ENCODE results near the gene AP1S2.
"Not testable (repeated sequence)": the region's sequence is repeated elsewhere in the genome, so short reads cannot be mapped to it uniquely, and the experiment has no call there.

AP1S2 gene
- 13.4 to 63.2 (median 33.3) reads per million in 9 experiments for total RNA-seq

GRCh38 chrX:15854712-15855567, at the start of gene AP1S2:
TSS of gene AP1S2 (minus strand) at chrX:15854813. CDS start at chrX:15852524, 2,289 bp downstream.
- peak within 1 kb of the TSS; percentile 93 to 96 for H3K27ac Mint-ChIP-seq
- peak; percentile 88 to 94 (median 91) for DNase-seq
- H3K36me3 Mint-ChIP-seq (ENCODE audit: insufficient read depth): peaks cover 13% of the 10 kb centered on the region
- peak; percentile 92 for ATAC-seq (replicated peaks)
- H3K9me3 Mint-ChIP-seq: no peaks in the 10 kb centered on the region
- peaks cover 6 to 10% of the 10 kb centered on the region in 2 donors for H3K4me1 Mint-ChIP-seq (ENCODE audit: low read depth in 2 of 2)
- H3K4me3 Mint-ChIP-seq: peak within 1 kb of the TSS; percentile 88 to 92
- H3K27me3 Mint-ChIP-seq: no peaks in the 10 kb centered on the region

- H3K9me3 Mint-ChIP-seq: no peaks in the 10 kb centered on the region
- no peak overlapping the region for H3K27ac Mint-ChIP-seq
- DNase-seq: no peak
- H3K4me3 Mint-ChIP-seq: no peak overlapping the region
- H3K27me3 Mint-ChIP-seq: peaks cover 0 to 10% of the 10 kb centered on the region in 2 donors
- peak; percentile 24 for ATAC-seq (replicated peaks)
- H3K4me1 Mint-ChIP-seq (ENCODE audit: low read depth in 2 of 2): no peaks in the 10 kb centered on the region
- H3K36me3 Mint-ChIP-seq (ENCODE audit: insufficient read depth): no peaks in the 10 kb centered on the region
Measured at GRCh38 chrX:15903186-15903681, 48.6 kb upstream of the AP1S2 start.

- H3K27ac Mint-ChIP-seq: no peak overlapping the region
- no peaks in the 10 kb centered on the region for H3K36me3 Mint-ChIP-seq (ENCODE audit: insufficient read depth)
- no peak overlapping the region for H3K4me3 Mint-ChIP-seq
- H3K9me3 Mint-ChIP-seq: no peaks in the 10 kb centered on the region
- no peak for DNase-seq
- no peak for ATAC-seq (replicated peaks)
- H3K27me3 Mint-ChIP-seq: no peaks in the 10 kb centered on the region
- H3K4me1 Mint-ChIP-seq (ENCODE audit: low read depth in 2 of 2): no peaks in the 10 kb centered on the region
Measured at GRCh38 chrX:15895334-15895733, 40.7 kb upstream of the AP1S2 start.

GRCh38 chrX:15894724-15895123, 40.1 kb upstream of the AP1S2 start:
- Mint-ChIP-seq H3K9me3 (no peaks in the 10 kb centered on the region), H3K4me3 (no peak overlapping the region), H3K27me3 (no peaks in the 10 kb centered on the region), H3K4me1 (ENCODE audit: low read depth in 2 of 2) (no peaks in the 10 kb centered on the region), H3K36me3 (ENCODE audit: insufficient read depth) (no peaks in the 10 kb centered on the region), H3K27ac (no peak overlapping the region)
- no peak for DNase-seq
- ATAC-seq (replicated peaks): no peak

- ATAC-seq (replicated peaks) (no peak), DNase-seq (no peak)
- no peaks in the 10 kb centered on the region for H3K27me3 Mint-ChIP-seq
- no peaks in the 10 kb centered on the region for H3K9me3 Mint-ChIP-seq
- no peak overlapping the region for H3K4me3 Mint-ChIP-seq
- H3K27ac Mint-ChIP-seq: no peak overlapping the region
- H3K4me1 Mint-ChIP-seq (ENCODE audit: low read depth in 2 of 2): no peaks in the 10 kb centered on the region
- H3K36me3 Mint-ChIP-seq (ENCODE audit: insufficient read depth): no peaks in the 10 kb centered on the region
Measured at GRCh38 chrX:15890463-15890862, 35.9 kb upstream of the AP1S2 start.

- no peaks in the 10 kb centered on the region for H3K9me3 Mint-ChIP-seq
- H3K27me3 Mint-ChIP-seq: peaks cover 0 to 4% of the 10 kb centered on the region in 2 donors
- no peak for ATAC-seq (replicated peaks)
- H3K4me3 Mint-ChIP-seq: no peak overlapping the region
- DNase-seq: no peak
- no peaks in the 10 kb centered on the region for H3K36me3 Mint-ChIP-seq (ENCODE audit: insufficient read depth)
- no peak overlapping the region for H3K27ac Mint-ChIP-seq
- no peaks in the 10 kb centered on the region for H3K4me1 Mint-ChIP-seq (ENCODE audit: low read depth in 2 of 2)
Measured at GRCh38 chrX:15888062-15888461, 33.4 kb upstream of the AP1S2 start.

GRCh38 chrX:15883540-15883863, 28.9 kb upstream of the AP1S2 start:
- no peak overlapping the region for H3K4me3 Mint-ChIP-seq

GRCh38 chrX:15882704-15883539, 28.3 kb upstream of the AP1S2 start:
- Mint-ChIP-seq H3K4me3 (no peak overlapping the region), H3K27ac (no peak overlapping the region)

More at GRCh38 chrX:15883540-15883863, 28.9 kb upstream of the AP1S2 start:
- Mint-ChIP-seq H3K27ac (no peak overlapping the region), H3K36me3 (ENCODE audit: insufficient read depth) (no peaks in the 10 kb centered on the region), H3K9me3 (no peaks in the 10 kb centered on the region), H3K4me1 (ENCODE audit: low read depth in 2 of 2) (peaks cover 0 to 4% of the 10 kb centered on the region in 2 donors), H3K27me3 (peaks cover 0 to 10% of the 10 kb centered on the region in 2 donors)
- no peak for ATAC-seq (replicated peaks)
- no peak for DNase-seq

GRCh38 chrX:15881381-15881897, 26.8 kb upstream of the AP1S2 start:
- no peak for ATAC-seq (replicated peaks)
- no peak overlapping the region for H3K27ac Mint-ChIP-seq
- H3K9me3 Mint-ChIP-seq: no peaks in the 10 kb centered on the region
- H3K36me3 Mint-ChIP-seq (ENCODE audit: insufficient read depth): no peaks in the 10 kb centered on the region
- H3K27me3 Mint-ChIP-seq: peaks cover 0 to 10% of the 10 kb centered on the region in 2 donors
- H3K4me1 Mint-ChIP-seq (ENCODE audit: low read depth in 2 of 2): peaks cover 0 to 4% of the 10 kb centered on the region in 2 donors
- no peak for DNase-seq
- H3K4me3 Mint-ChIP-seq: no peak overlapping the region

More at GRCh38 chrX:15882704-15883539, 28.3 kb upstream of the AP1S2 start:
- Mint-ChIP-seq H3K9me3 (no peaks in the 10 kb centered on the region), H3K27me3 (peaks cover 0 to 10% of the 10 kb centered on the region in 2 donors), H3K36me3 (ENCODE audit: insufficient read depth) (no peaks in the 10 kb centered on the region), H3K4me1 (ENCODE audit: low read depth in 2 of 2) (peaks cover 0 to 4% of the 10 kb centered on the region in 2 donors)
- DNase-seq (no peak), ATAC-seq (replicated peaks) (no peak)

GRCh38 chrX:15877914-15878313, 23.3 kb upstream of the AP1S2 start:
- H3K27ac Mint-ChIP-seq; H3K36me3 Mint-ChIP-seq (ENCODE audit: insufficient read depth); H3K4me3 Mint-ChIP-seq; H3K4me1 Mint-ChIP-seq (ENCODE audit: low read depth in 2 of 2); ATAC-seq (replicated peaks); H3K9me3 Mint-ChIP-seq; DNase-seq; H3K27me3 Mint-ChIP-seq: not testable (repeated sequence)

- ATAC-seq (replicated peaks) (no peak), DNase-seq (no peak)
- no peaks in the 10 kb centered on the region for H3K4me1 Mint-ChIP-seq (ENCODE audit: low read depth in 2 of 2)
- H3K9me3 Mint-ChIP-seq: no peaks in the 10 kb centered on the region
- no peaks in the 10 kb centered on the region for H3K36me3 Mint-ChIP-seq (ENCODE audit: insufficient read depth)
- no peaks in the 10 kb centered on the region for H3K27me3 Mint-ChIP-seq
- H3K4me3 Mint-ChIP-seq: no peak overlapping the region
- H3K27ac Mint-ChIP-seq: no peak overlapping the region
Measured at GRCh38 chrX:15877380-15877779, 22.8 kb upstream of the AP1S2 start.

GRCh38 chrX:15874672-15875071, 20.1 kb upstream of the AP1S2 start:
- Mint-ChIP-seq H3K36me3 (ENCODE audit: insufficient read depth) (no peaks in the 10 kb centered on the region), H3K27me3 (peaks cover 0 to 5% of the 10 kb centered on the region in 2 donors), H3K9me3 (no peaks in the 10 kb centered on the region), H3K4me1 (ENCODE audit: low read depth in 2 of 2) (no peaks in the 10 kb centered on the region), H3K27ac (no peak overlapping the region), H3K4me3 (no peak overlapping the region)
- DNase-seq: no peak
- ATAC-seq (replicated peaks): no peak

GRCh38 chrX:15873566-15873965, 19.0 kb upstream of the AP1S2 start:
- Mint-ChIP-seq H3K36me3 (ENCODE audit: insufficient read depth) (no peaks in the 10 kb centered on the region), H3K4me3 (no peak overlapping the region), H3K27me3 (peaks cover 0 to 5% of the 10 kb centered on the region in 2 donors), H3K9me3 (no peaks in the 10 kb centered on the region), H3K4me1 (ENCODE audit: low read depth in 2 of 2) (no peaks in the 10 kb centered on the region), H3K27ac (no peak overlapping the region)
- DNase-seq: no peak
- ATAC-seq (replicated peaks): no peak

Data from effector memory CD8-positive, alpha-beta T cell (primary cell).